Measurements from ENCODE around the gene FLOT1. TPM values are rescaled to one million over a fixed set of nuclear protein-coding genes. Genes with fewer than 3 reads are reported as not detected.

The FLOT1 gene
- total and polyA plus RNA-seq, 2 of the 13 experiments (the other 11 are each of a cell fraction or from before 2014, with no cell fraction given), result 82.3 to 130 TPM

DNA sequence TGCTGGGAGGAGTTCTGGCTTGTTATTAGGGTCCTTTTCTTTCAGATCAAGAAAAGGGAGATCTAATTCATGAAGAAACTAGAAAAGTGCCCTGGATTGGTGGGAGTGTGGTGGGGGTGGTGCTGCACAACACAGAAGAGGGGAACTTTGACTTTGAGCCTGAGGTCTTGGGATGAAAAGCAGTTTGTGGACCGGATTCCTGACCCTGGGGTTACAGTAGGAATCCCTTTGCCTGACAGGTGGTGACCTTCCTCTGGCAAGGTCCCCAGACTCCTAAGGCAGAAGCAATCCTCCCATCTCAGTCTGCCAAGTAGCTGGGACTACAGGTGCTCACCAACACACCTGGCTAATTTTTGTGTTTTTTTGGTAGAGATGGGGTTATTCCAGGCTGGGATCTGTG, 47.1 kb upstream of the FLOT1 start (continued):
- peak; percentile 56; the same call in 1 of the 2 replicates for TF ChIP-seq NR2C2 (CRISPR knock-in tag; IDR thresholded peaks at IDR 0.05; ENCODE audit: borderline replicate concordance)
- TF ChIP-seq ERF (CRISPR knock-in tag; IDR thresholded peaks at IDR 0.05), result 0 out of 2 replicates have a peak, but pooled peaks have one; percentile 25
- peak in 1 of 2 experiments; percentile 64; a peak in 2 of 4 replicates for TF ChIP-seq EP300 (IDR thresholded peaks at IDR 0.05; ENCODE audit: low read depth in 2 of 2, low read length in 2 of 2)
- no peak for TF ChIP-seq EP300 (CRISPR knock-in tag; IDR thresholded peaks at IDR 0.05; ENCODE audit: borderline replicate concordance)
- peak; percentile 30; the same call in 1 of the 2 replicates for TF ChIP-seq MEF2D (CRISPR knock-in tag; IDR thresholded peaks at IDR 0.05)
- TF ChIP-seq SKIL (CRISPR knock-in tag; IDR thresholded peaks at IDR 0.05; ENCODE audit: borderline replicate concordance), result peak; percentile 18; the same call in 1 of the 2 replicates
- peak; percentile 58; the same call in 1 of the 2 replicates for TF ChIP-seq PPARG (CRISPR knock-in tag; conservative IDR thresholded peaks at IDR 0.05)
- 0 out of 2 replicates have a peak, but pooled peaks have one; percentile 15 for TF ChIP-seq KAT7 (CRISPR knock-in tag; IDR thresholded peaks at IDR 0.05; ENCODE audit: borderline replicate concordance)
- TF ChIP-seq HMG20A (CRISPR knock-in tag; IDR thresholded peaks at IDR 0.05; ENCODE audit: borderline replicate concordance), result peak; percentile 61; the same call in 1 of the 2 replicates
- TF ChIP-seq ZNF572 (CRISPR knock-in tag; IDR thresholded peaks at IDR 0.05), result 0 out of 2 replicates have a peak, but pooled peaks have one; percentile 23
- TF ChIP-seq, protein P1, sequence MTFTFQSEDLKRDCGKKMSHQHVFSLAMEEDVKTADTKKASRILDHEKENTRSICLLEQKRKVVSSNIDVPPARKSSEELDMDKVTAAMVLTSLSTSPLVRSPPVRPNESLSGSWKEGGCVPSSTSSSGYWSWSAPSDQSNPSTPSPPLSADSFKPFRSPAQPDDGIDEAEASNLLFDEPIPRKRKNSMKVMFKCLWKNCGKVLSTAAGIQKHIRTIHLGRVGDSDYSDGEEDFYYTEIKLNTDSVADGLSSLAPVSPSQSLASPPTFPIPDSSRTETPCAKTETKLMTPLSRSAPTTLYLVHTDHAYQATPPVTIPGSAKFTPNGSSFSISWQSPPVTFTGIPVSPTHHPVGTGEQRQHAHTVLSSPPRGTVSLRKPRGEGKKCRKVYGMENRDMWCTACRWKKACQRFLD (CRISPR knock-in tag; IDR thresholded peaks at IDR 0.05; ENCODE audit: borderline replicate concordance), result no peak
- no peak for TF ChIP-seq ZNF777 (CRISPR knock-in tag; IDR thresholded peaks at IDR 0.05)
- TF ChIP-seq ZBTB43 (CRISPR knock-in tag; conservative IDR thresholded peaks at IDR 0.05), result peak; percentile 56; the same call in 1 of the 2 replicates
- no peak for TF ChIP-seq NKX3-1 (CRISPR knock-in tag; IDR thresholded peaks at IDR 0.05)
- TF ChIP-seq PITX1 (CRISPR knock-in tag; IDR thresholded peaks at IDR 0.05), result peak; percentile 58
- TF ChIP-seq, protein P2, sequence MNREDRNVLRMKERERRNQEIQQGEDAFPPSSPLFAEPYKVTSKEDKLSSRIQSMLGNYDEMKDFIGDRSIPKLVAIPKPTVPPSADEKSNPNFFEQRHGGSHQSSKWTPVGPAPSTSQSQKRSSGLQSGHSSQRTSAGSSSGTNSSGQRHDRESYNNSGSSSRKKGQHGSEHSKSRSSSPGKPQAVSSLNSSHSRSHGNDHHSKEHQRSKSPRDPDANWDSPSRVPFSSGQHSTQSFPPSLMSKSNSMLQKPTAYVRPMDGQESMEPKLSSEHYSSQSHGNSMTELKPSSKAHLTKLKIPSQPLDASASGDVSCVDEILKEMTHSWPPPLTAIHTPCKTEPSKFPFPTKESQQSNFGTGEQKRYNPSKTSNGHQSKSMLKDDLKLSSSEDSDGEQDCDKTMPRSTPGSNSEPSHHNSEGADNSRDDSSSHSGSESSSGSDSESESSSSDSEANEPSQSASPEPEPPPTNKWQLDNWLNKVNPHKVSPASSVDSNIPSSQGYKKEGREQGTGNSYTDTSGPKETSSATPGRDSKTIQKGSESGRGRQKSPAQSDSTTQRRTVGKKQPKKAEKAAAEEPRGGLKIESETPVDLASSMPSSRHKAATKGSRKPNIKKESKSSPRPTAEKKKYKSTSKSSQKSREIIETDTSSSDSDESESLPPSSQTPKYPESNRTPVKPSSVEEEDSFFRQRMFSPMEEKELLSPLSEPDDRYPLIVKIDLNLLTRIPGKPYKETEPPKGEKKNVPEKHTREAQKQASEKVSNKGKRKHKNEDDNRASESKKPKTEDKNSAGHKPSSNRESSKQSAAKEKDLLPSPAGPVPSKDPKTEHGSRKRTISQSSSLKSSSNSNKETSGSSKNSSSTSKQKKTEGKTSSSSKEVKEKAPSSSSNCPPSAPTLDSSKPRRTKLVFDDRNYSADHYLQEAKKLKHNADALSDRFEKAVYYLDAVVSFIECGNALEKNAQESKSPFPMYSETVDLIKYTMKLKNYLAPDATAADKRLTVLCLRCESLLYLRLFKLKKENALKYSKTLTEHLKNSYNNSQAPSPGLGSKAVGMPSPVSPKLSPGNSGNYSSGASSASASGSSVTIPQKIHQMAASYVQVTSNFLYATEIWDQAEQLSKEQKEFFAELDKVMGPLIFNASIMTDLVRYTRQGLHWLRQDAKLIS (CRISPR knock-in tag; IDR thresholded peaks at IDR 0.05), result no peak
- TF ChIP-seq ZNF703 (CRISPR knock-in tag; IDR thresholded peaks at IDR 0.05; ENCODE audit: borderline replicate concordance), result no peak
